ENCODE results near the gene RAPGEF1.

The RAPGEF1 gene

DNA sequence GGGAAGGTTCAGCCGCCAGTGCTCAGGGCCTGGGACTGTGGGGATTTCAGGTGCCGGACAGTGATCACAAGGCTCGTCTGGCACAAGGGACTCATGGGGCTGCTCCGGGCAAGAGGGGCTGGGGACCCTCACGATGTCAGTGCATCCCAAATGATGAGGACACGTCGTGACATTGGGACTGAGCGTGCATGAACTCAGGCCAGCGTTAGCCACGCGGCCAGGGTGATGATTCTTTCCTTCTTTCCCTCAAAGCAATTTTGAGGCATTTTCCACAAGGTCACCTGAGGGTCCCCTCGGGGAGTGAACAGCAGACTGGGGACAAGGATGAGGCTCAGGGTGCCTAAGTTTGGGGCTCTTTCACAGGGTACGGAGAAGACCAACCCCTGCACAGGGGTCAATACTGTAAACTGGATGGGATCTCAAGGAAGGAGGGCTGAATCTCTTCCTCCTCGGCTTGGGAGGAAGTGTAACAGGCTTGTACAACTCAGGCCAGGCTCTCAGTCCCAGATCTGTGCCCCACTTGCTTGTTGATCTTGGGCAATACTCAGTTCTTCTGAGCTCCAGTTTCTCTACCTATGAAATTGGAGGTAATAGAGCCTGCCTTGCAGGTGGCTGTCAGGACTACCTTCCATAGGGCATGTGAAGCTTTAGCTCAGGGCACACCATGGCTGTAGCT lies 116.1 kb downstream of the RAPGEF1 start:
- Histone ChIP-seq H3K4me3 (ENCODE audit: low read length) (no peak overlapping the region), H2AFZ (ENCODE audit: low read length) (no peak overlapping the region), H3K4me1 (ENCODE audit: low read length) (no peaks in the 10 kb centered on the region), H3F3A (ENCODE audit: insufficient read depth, low read length) (no peaks in the 10 kb centered on the region), H3K36me3 (replicated peaks; ENCODE audit: insufficient read depth, low read length) (peaks cover 19% of the 10 kb centered on the region), H3K9me2 (replicated peaks; ENCODE audit: insufficient read depth, low read length) (no peaks in the 10 kb centered on the region), H3K79me2 (ENCODE audit: low read length) (peaks cover 14% of the 10 kb centered on the region; the same call in 1 of the 2 replicates), H3K9me3 (replicated peaks; ENCODE audit: insufficient read depth, low read length) (no peaks in the 10 kb centered on the region), H3K4me2 (ENCODE audit: low read depth, low read length) (no peak overlapping the region), H3K27me3 (replicated peaks; ENCODE audit: insufficient read depth, low read length) (no peaks in the 10 kb centered on the region), H3K27ac (ENCODE audit: low read length) (no peak overlapping the region), H3K9ac (ENCODE audit: low read length) (no peak overlapping the region), H4K20me1 (ENCODE audit: insufficient read depth, low read length) (no peaks in the 10 kb centered on the region)
- no peak for DNase-seq
- no peak for TF ChIP-seq EZH2 (optimal IDR thresholded peaks at IDR 0.05; ENCODE audit: low read depth, low read length)
- TF ChIP-seq, protein P1, sequence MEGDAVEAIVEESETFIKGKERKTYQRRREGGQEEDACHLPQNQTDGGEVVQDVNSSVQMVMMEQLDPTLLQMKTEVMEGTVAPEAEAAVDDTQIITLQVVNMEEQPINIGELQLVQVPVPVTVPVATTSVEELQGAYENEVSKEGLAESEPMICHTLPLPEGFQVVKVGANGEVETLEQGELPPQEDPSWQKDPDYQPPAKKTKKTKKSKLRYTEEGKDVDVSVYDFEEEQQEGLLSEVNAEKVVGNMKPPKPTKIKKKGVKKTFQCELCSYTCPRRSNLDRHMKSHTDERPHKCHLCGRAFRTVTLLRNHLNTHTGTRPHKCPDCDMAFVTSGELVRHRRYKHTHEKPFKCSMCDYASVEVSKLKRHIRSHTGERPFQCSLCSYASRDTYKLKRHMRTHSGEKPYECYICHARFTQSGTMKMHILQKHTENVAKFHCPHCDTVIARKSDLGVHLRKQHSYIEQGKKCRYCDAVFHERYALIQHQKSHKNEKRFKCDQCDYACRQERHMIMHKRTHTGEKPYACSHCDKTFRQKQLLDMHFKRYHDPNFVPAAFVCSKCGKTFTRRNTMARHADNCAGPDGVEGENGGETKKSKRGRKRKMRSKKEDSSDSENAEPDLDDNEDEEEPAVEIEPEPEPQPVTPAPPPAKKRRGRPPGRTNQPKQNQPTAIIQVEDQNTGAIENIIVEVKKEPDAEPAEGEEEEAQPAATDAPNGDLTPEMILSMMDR (IDR thresholded peaks at IDR 0.05; ENCODE audit: low read length): no peak
- no peak for TF ChIP-seq EZH2phosphoT487 (IDR thresholded peaks at IDR 0.05; ENCODE audit: low read length)

DNA sequence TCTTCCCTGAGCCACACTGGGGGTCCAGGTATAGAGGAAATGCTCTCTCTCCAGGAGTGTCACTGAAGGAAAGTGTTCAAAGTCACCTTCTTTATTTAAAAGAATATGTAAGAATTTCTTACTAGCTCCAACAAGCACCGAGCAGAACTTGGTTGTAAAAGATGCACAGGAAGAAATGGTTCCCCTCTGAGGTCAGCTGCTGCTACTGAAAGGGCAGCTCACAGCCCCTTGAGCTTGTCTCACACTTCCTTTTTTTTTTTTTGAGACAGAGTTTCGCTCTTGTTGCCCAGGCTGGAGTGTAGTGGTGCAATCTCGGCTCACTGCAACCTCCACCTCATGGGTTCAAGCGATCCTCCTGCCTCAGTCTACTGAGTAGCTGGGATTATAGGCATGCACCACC lies 117.4 kb downstream of the RAPGEF1 start:
- no peaks in the 10 kb centered on the region for H3K9me3 ChIP-seq (replicated peaks; ENCODE audit: insufficient read depth, low read length)
- no peaks in the 10 kb centered on the region for H3K27me3 ChIP-seq (replicated peaks; ENCODE audit: insufficient read depth, low read length)
- H3K4me1 ChIP-seq (ENCODE audit: low read length): no peaks in the 10 kb centered on the region
- H4K20me1 ChIP-seq (ENCODE audit: insufficient read depth, low read length): no peaks in the 10 kb centered on the region
- H3K9me2 ChIP-seq (replicated peaks; ENCODE audit: insufficient read depth, low read length): no peaks in the 10 kb centered on the region
- H3F3A ChIP-seq (ENCODE audit: insufficient read depth, low read length): no peaks in the 10 kb centered on the region
- DNase-seq: no peak
- H3K79me2 ChIP-seq (ENCODE audit: low read length): peaks cover 14% of the 10 kb centered on the region; the same call in 1 of the 2 replicates
- TF ChIP-seq EZH2 (optimal IDR thresholded peaks at IDR 0.05; ENCODE audit: low read depth, low read length): no peak
- TF ChIP-seq, protein P1 (IDR thresholded peaks at IDR 0.05; ENCODE audit: low read length): no peak
- TF ChIP-seq EZH2phosphoT487 (IDR thresholded peaks at IDR 0.05; ENCODE audit: low read length): no peak
- no peak overlapping the region for H3K9ac ChIP-seq (ENCODE audit: low read length)
- no peak overlapping the region for H3K27ac ChIP-seq (ENCODE audit: low read length)
- H3K4me2 ChIP-seq (ENCODE audit: low read depth, low read length): no peak overlapping the region
- no peak overlapping the region for H2AFZ ChIP-seq (ENCODE audit: low read length)
- peaks cover 19% of the 10 kb centered on the region for H3K36me3 ChIP-seq (replicated peaks; ENCODE audit: insufficient read depth, low read length)
- no peak overlapping the region for H3K4me3 ChIP-seq (ENCODE audit: low read length)

DNA sequence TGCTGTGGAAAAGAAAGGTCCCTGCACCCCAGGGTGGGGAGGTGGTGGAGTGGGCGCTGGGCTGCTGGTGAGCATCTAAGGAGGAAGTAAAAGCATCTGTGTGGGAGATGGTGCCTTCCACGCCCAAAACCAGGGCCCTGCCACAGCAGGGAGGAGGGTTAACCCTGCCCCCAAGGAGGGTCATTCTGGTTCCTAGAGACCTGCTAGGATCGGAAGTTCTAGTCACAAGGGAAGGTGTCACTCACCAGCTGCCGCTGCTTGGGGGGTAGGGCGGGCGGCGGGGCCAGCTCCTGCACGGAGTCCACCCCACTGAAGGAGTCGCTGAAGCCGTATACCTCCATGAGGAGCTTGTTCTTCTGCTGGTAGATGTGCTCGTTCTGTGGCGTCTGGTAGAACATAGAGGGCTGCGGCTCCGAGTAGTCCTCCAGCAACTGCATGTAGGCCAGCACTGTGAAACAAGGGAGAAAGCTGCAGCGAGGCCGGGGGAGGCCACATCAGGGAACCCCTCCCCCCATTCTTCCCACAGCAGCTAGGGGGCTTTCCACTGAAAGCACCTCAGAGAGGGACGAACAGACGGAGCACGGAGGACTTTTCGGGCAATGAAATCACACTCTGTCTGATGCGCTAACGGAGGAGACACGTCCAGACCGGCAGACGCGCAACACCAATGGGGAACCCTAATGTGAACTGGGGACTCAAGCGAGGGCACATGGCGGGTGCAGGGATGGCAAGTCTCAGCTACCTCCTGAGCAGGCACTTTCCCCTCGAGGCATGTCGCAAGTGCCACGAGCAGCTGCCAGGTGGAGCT lies 118.1 kb downstream of the RAPGEF1 start:
- peaks cover 14% of the 10 kb centered on the region; the same call in 1 of the 2 replicates for H3K79me2 ChIP-seq (ENCODE audit: low read length)
- H2AFZ ChIP-seq (ENCODE audit: low read length): no peak overlapping the region
- H3K4me1 ChIP-seq (ENCODE audit: low read length): no peaks in the 10 kb centered on the region
- H3K36me3 ChIP-seq (replicated peaks; ENCODE audit: insufficient read depth, low read length): peaks cover 19% of the 10 kb centered on the region
- no peak for DNase-seq
- no peak for TF ChIP-seq EZH2 (optimal IDR thresholded peaks at IDR 0.05; ENCODE audit: low read depth, low read length)
- no peak for TF ChIP-seq EZH2phosphoT487 (IDR thresholded peaks at IDR 0.05; ENCODE audit: low read length)
- TF ChIP-seq, protein P1 (IDR thresholded peaks at IDR 0.05; ENCODE audit: low read length): no peak
- H3K9ac ChIP-seq (ENCODE audit: low read length): no peak overlapping the region
- H4K20me1 ChIP-seq (ENCODE audit: insufficient read depth, low read length): no peaks in the 10 kb centered on the region
- no peaks in the 10 kb centered on the region for H3K27me3 ChIP-seq (replicated peaks; ENCODE audit: insufficient read depth, low read length)
- H3K9me2 ChIP-seq (replicated peaks; ENCODE audit: insufficient read depth, low read length): no peaks in the 10 kb centered on the region
- H3K9me3 ChIP-seq (replicated peaks; ENCODE audit: insufficient read depth, low read length): no peaks in the 10 kb centered on the region
- no peak overlapping the region for H3K4me3 ChIP-seq (ENCODE audit: low read length)
- H3F3A ChIP-seq (ENCODE audit: insufficient read depth, low read length): no peaks in the 10 kb centered on the region
- H3K27ac ChIP-seq (ENCODE audit: low read length): no peak overlapping the region
- H3K4me2 ChIP-seq (ENCODE audit: low read depth, low read length): no peak overlapping the region
